ENCODE results near the gene IGFBP7. TPM values are rescaled to one million over a fixed set of nuclear protein-coding genes. Genes with fewer than 3 reads are reported as not detected.
"Not testable (repeated sequence)": the region's sequence is repeated elsewhere in the genome, so short reads cannot be mapped to it uniquely, and the experiment has no call there.

The IGFBP7 gene
- total RNA-seq, 1 donor from 2014 or later: 3,484 TPM

GRCh38 chr4:57063518-57063917 lies 46.7 kb downstream of the IGFBP7 start:
- H3K27me3 Mint-ChIP-seq (ENCODE audit: unreplicated experiment): no peaks in the 10 kb centered on the region
- peaks cover 61% of the 10 kb centered on the region for H3K36me3 Mint-ChIP-seq (ENCODE audit: unreplicated experiment)
- H3K4me3 Mint-ChIP-seq (ENCODE audit: unreplicated experiment): peak overlapping the region; percentile 33
- peak overlapping the region; percentile 92 for H3K27ac Mint-ChIP-seq (ENCODE audit: unreplicated experiment)
- no peak for TF ChIP-seq CTCF (IDR thresholded peaks at IDR 0.05)
- peaks cover 5% of the 10 kb centered on the region for H3K9me3 Mint-ChIP-seq (ENCODE audit: unreplicated experiment)
- H3K4me1 Mint-ChIP-seq (ENCODE audit: unreplicated experiment): peaks cover 97% of the 10 kb centered on the region
- DNase-seq (ENCODE audit: extremely low spot score, unreplicated experiment): no peak

GRCh38 chr4:57061395-57061794 lies 48.8 kb downstream of the IGFBP7 start:
- Mint-ChIP-seq H3K27me3 (ENCODE audit: unreplicated experiment) (no peaks in the 10 kb centered on the region), H3K4me1 (ENCODE audit: unreplicated experiment) (peaks cover 97% of the 10 kb centered on the region), H3K4me3 (ENCODE audit: unreplicated experiment) (peak overlapping the region; percentile 22), H3K9me3 (ENCODE audit: unreplicated experiment) (peaks cover 5% of the 10 kb centered on the region), H3K27ac (ENCODE audit: unreplicated experiment) (peak overlapping the region; percentile 92), H3K36me3 (ENCODE audit: unreplicated experiment) (peaks cover 62% of the 10 kb centered on the region)
- no peak for DNase-seq (ENCODE audit: extremely low spot score, unreplicated experiment)
- no peak for TF ChIP-seq CTCF (IDR thresholded peaks at IDR 0.05)

- peak overlapping the region; percentile 95 for H3K27ac Mint-ChIP-seq (ENCODE audit: unreplicated experiment)
- not testable (repeated sequence) for H3K9me3 Mint-ChIP-seq (ENCODE audit: unreplicated experiment); H3K4me3 Mint-ChIP-seq (ENCODE audit: unreplicated experiment); DNase-seq (ENCODE audit: extremely low spot score, unreplicated experiment); H3K27me3 Mint-ChIP-seq (ENCODE audit: unreplicated experiment)
- H3K4me1 Mint-ChIP-seq (ENCODE audit: unreplicated experiment): peaks cover 97% of the 10 kb centered on the region
- peaks cover 66% of the 10 kb centered on the region for H3K36me3 Mint-ChIP-seq (ENCODE audit: unreplicated experiment)
These were observed 49.5 kb downstream of the IGFBP7 start for GRCh38 chr4:57060717-57061067.

- DNase-seq (ENCODE audit: extremely low spot score, unreplicated experiment): no peak
- no peaks in the 10 kb centered on the region for H3K27me3 Mint-ChIP-seq (ENCODE audit: unreplicated experiment)
- H3K4me1 Mint-ChIP-seq (ENCODE audit: unreplicated experiment): peaks cover 97% of the 10 kb centered on the region
- no peak for TF ChIP-seq CTCF (IDR thresholded peaks at IDR 0.05)
- peaks cover 5% of the 10 kb centered on the region for H3K9me3 Mint-ChIP-seq (ENCODE audit: unreplicated experiment)
- peak overlapping the region; percentile 26 for H3K4me3 Mint-ChIP-seq (ENCODE audit: unreplicated experiment)
- H3K27ac Mint-ChIP-seq (ENCODE audit: unreplicated experiment): peak overlapping the region; percentile 95
- peaks cover 71% of the 10 kb centered on the region for H3K36me3 Mint-ChIP-seq (ENCODE audit: unreplicated experiment)
These were observed 50.1 kb downstream of the IGFBP7 start for GRCh38 chr4:57059890-57060716.

- Mint-ChIP-seq H3K4me3 (ENCODE audit: unreplicated experiment) (no peak overlapping the region), H3K9me3 (ENCODE audit: unreplicated experiment) (peaks cover 5% of the 10 kb centered on the region), H3K36me3 (ENCODE audit: unreplicated experiment) (peaks cover 88% of the 10 kb centered on the region), H3K27ac (ENCODE audit: unreplicated experiment) (peak overlapping the region; percentile 95), H3K4me1 (ENCODE audit: unreplicated experiment) (peaks cover 97% of the 10 kb centered on the region), H3K27me3 (ENCODE audit: unreplicated experiment) (no peaks in the 10 kb centered on the region)
- no peak for TF ChIP-seq CTCF (IDR thresholded peaks at IDR 0.05)
- no peak for DNase-seq (ENCODE audit: extremely low spot score, unreplicated experiment)
These were observed 54.3 kb downstream of the IGFBP7 start for GRCh38 chr4:57055886-57056285.

All from osteocyte (in vitro differentiated cells).